ENCODE data around the gene NKX1-1.

The NKX1-1 gene

DNA sequence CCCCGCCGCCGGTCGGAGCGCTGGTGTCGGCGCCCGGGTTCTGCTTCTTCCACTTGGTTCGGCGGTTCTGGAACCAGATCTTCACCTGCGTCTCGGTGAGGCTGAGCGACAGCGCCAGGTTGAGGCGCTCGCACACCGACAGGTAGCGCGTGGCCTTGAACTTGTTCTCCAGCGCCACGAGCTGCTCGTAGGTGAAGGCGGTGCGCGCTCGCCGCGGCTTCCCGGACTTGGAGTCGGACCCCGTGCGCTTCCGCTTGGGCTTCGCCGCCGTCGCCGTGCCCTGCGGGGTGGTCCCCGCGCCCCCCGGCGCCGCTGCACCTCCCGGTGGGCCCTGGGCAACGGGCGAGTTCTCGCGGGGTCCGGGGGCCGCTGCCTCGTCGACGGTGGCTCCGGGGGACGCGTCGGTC is 3.1 kb downstream of the NKX1-1 start:
- no peaks in the 10 kb centered on the region for H3K9me3 ChIP-seq (ENCODE audit: control insufficient read depth in 2 of 2, low read length in 2 of 2)
- H3K9ac ChIP-seq (ENCODE audit: low read length in 2 of 2): no peak overlapping the region
- no peak overlapping the region for H3K27ac ChIP-seq (ENCODE audit: low read length)
- no peaks in the 10 kb centered on the region for H3K36me3 ChIP-seq (ENCODE audit: control insufficient read depth in 2 of 2, insufficient read depth in 2 of 2, low read length in 2 of 2)
- H3K4me1 ChIP-seq (ENCODE audit: control insufficient read depth, insufficient read depth, low read length): peaks cover 20% of the 10 kb centered on the region
- no peak overlapping the region for H3K4me3 ChIP-seq (ENCODE audit: low read length in 2 of 2)
- H3K27me3 ChIP-seq (ENCODE audit: control insufficient read depth in 1 of 2, insufficient read depth in 2 of 2, low read length in 2 of 2): peaks cover 27 to 75% of the 10 kb centered on the region in 2 donors

DNA sequence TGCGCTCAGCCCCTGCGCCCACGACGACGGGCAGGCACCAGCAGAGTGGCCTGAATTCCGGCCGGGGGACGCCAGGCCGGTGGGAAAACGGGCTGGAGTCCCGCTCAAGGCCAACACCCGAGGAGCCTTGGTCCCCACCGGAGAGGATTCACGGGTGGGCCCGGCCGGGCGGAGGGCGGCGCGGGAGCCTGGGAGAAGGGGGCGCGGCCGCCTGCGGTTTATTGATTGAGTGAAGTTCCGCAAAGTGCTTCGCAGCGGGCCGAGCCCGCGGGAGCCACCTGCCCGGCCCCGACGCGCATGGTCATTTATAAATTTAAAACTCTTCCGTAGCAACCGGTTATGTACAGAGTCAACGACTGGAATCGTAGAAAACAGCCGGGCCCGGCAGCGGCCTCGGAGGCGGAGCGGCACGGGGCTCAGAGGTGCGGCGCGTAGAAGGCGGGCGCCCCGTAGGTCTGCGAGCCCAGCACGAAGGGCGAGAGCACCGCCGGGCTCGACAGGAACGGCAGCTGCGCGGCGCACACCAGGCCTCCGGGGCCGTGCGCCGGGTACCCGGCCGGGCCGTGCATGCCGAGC is 3.6 kb downstream of the NKX1-1 start:
- Histone ChIP-seq H3K36me3 (ENCODE audit: control insufficient read depth in 2 of 2, insufficient read depth in 2 of 2, low read length in 2 of 2) (no peaks in the 10 kb centered on the region), H3K9ac (ENCODE audit: low read length in 2 of 2) (no peak overlapping the region), H3K27me3 (ENCODE audit: control insufficient read depth in 1 of 2, insufficient read depth in 2 of 2, low read length in 2 of 2) (peaks cover 25 to 71% of the 10 kb centered on the region in 2 donors), H3K27ac (ENCODE audit: low read length) (no peak overlapping the region), H3K4me3 (ENCODE audit: low read length in 2 of 2) (no peak overlapping the region), H3K4me1 (ENCODE audit: control insufficient read depth, insufficient read depth, low read length) (peaks cover 20% of the 10 kb centered on the region), H3K9me3 (ENCODE audit: control insufficient read depth in 2 of 2, low read length in 2 of 2) (no peaks in the 10 kb centered on the region)

DNA sequence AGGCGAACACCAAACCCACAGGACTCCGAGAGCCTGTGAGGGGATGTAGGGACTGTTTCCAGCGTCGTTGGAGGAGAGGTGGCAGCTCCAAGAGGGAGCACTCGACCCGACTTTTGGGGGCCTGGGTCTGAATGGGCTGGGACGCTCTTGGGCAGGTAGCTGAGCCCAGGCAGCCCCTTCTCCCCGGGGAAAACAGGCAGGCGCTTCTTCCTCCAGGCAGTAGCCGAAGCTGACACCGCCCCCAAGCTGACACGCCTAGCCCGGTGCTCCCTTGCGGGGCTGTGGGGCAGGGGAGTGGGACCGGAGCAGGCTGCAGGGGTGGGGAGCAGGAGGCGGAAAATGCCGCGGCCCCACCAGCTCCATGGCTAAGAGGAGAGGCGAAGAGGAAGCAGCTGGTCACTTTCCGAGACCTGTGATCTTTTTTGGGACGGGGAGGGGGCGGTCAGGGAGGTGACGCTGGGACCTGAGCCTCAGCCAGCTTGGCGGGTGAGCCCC is 4.2 kb downstream of the NKX1-1 start:
- H3K27me3 ChIP-seq (ENCODE audit: control insufficient read depth in 1 of 2, insufficient read depth in 2 of 2, low read length in 2 of 2): peaks cover 21 to 65% of the 10 kb centered on the region in 2 donors
- no peak overlapping the region for H3K9ac ChIP-seq (ENCODE audit: low read length in 2 of 2)
- H3K36me3 ChIP-seq (ENCODE audit: control insufficient read depth in 2 of 2, insufficient read depth in 2 of 2, low read length in 2 of 2): no peaks in the 10 kb centered on the region
- peaks cover 18% of the 10 kb centered on the region for H3K4me1 ChIP-seq (ENCODE audit: control insufficient read depth, insufficient read depth, low read length)
- no peak overlapping the region for H3K4me3 ChIP-seq (ENCODE audit: low read length in 2 of 2)
- no peak overlapping the region for H3K27ac ChIP-seq (ENCODE audit: low read length)
- H3K9me3 ChIP-seq (ENCODE audit: control insufficient read depth in 2 of 2, low read length in 2 of 2): no peaks in the 10 kb centered on the region

- H3K36me3 ChIP-seq (ENCODE audit: control insufficient read depth in 2 of 2, insufficient read depth in 2 of 2, low read length in 2 of 2): no peaks in the 10 kb centered on the region
- H3K4me1 ChIP-seq (ENCODE audit: control insufficient read depth, insufficient read depth, low read length): peaks cover 14% of the 10 kb centered on the region
- H3K9me3 ChIP-seq (ENCODE audit: control insufficient read depth in 2 of 2, low read length in 2 of 2): no peaks in the 10 kb centered on the region
- H3K27ac ChIP-seq (ENCODE audit: low read length): no peak overlapping the region
- H3K9ac ChIP-seq (ENCODE audit: low read length in 2 of 2): no peak overlapping the region
- H3K27me3 ChIP-seq (ENCODE audit: control insufficient read depth in 1 of 2, insufficient read depth in 2 of 2, low read length in 2 of 2): peaks cover 19 to 60% of the 10 kb centered on the region in 2 donors
- no peak overlapping the region for H3K4me3 ChIP-seq (ENCODE audit: low read length in 2 of 2)
Measured at GRCh38 chr4:1401409-1402020, 4.7 kb downstream of the NKX1-1 start.

DNA sequence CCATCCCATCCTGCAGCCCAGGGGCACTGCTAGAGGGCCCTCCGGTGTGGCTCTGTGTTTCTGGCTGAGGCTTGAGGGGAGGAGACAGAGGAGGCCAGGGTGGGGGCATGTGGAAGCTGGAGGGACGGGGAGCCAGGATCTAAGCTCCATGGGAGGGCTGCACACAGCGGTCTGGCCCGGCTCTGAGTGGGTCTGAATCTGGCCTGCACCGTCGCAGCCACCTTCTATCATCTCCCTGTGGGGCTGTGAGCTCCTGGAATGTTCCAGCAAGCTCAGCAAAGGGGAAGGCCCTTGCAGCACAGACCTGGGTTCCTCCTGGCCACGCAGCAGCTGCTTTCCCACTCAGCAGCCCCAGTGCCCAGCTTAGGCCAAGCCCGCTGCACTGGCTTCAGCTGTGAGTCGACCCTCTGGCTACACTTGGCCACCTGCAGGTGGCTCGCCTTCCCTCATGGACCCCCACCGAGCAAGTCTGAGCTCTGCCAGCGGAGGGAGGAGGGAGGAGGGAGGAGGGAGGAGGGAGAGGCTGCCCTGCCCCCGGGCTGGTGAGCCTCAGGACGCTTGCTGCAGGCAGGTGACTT is 5.3 kb downstream of the NKX1-1 start:
- peaks cover 14% of the 10 kb centered on the region for H3K4me1 ChIP-seq (ENCODE audit: control insufficient read depth, insufficient read depth, low read length)
- no peaks in the 10 kb centered on the region for H3K9me3 ChIP-seq (ENCODE audit: control insufficient read depth in 2 of 2, low read length in 2 of 2)
- no peaks in the 10 kb centered on the region for H3K36me3 ChIP-seq (ENCODE audit: control insufficient read depth in 2 of 2, insufficient read depth in 2 of 2, low read length in 2 of 2)
- no peak overlapping the region for H3K9ac ChIP-seq (ENCODE audit: low read length in 2 of 2)
- H3K27ac ChIP-seq (ENCODE audit: low read length): no peak overlapping the region
- peaks cover 19 to 56% of the 10 kb centered on the region in 2 donors for H3K27me3 ChIP-seq (ENCODE audit: control insufficient read depth in 1 of 2, insufficient read depth in 2 of 2, low read length in 2 of 2)
- H3K4me3 ChIP-seq (ENCODE audit: low read length in 2 of 2): no peak overlapping the region

DNA sequence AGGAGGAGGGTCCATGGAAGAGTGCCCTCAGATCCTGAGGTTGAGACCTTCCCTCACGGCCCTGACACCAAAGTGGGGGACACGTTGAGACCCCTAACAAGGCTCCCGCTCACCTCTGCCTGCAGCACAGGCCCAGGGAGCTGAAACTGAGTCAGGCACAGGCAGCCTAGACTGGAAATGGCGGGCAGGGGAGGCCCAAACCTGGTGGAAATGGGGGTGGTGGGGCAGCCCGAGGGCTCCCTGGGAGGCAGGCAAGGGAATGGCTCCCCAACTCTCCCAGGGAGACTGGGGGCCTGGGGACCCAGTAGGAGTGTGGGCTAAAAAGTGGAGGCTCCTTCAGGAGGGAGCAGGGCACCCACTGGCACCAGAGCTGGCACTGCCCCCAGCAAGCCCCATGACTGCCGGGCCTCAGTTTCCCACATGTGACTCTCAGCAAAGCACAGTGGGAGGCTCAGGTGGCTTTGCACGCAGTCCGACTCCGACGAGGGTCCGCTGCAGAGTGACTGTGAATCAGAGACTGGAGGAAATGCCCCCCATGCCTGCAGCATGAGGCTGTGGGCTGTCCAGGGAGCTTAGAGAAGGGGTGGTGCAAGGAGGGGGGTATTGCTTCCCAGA is 5.9 kb downstream of the NKX1-1 start:
- Histone ChIP-seq H3K36me3 (ENCODE audit: control insufficient read depth in 2 of 2, insufficient read depth in 2 of 2, low read length in 2 of 2) (peaks cover 0 to 2% of the 10 kb centered on the region in 2 donors), H3K9me3 (ENCODE audit: control insufficient read depth in 2 of 2, low read length in 2 of 2) (no peaks in the 10 kb centered on the region), H3K27me3 (ENCODE audit: control insufficient read depth in 1 of 2, insufficient read depth in 2 of 2, low read length in 2 of 2) (peaks cover 19 to 50% of the 10 kb centered on the region in 2 donors), H3K9ac (ENCODE audit: low read length in 2 of 2) (no peak overlapping the region), H3K4me1 (ENCODE audit: control insufficient read depth, insufficient read depth, low read length) (peaks cover 14% of the 10 kb centered on the region), H3K27ac (ENCODE audit: low read length) (no peak overlapping the region), H3K4me3 (ENCODE audit: low read length in 2 of 2) (no peak overlapping the region)

DNA sequence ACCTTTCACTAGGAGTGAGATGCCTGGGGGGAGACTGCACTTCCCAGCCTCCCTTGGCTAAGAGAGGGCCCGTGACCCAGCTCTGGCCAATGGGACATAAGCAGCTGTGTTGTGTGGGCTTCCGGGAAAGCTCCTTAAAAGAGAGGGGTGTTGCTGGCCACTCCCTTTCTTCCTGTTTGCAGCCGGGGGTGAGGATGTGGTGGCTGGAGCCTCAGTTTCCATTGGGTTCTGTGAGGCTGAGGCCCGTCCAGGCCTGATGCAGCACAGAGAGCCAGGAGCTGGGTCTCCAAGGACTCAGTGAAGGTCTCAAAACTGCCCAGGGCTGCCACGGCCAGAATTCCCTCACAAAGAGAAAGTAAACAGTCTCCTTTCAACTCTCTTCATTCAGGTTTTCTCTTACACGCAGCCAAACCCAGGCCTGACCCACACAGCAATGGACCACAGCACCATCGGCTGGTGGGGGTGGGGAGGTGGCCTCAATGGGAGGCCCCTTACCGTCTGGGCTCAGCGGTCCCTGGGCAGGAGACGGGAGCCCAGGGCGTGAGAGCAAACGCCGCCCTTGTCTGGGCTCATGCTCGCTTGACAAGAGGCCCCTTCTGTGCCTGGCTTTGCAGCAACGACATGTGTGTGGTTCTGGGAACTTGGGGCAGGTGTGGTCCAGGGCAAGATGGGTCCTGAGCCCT is 6.6 kb downstream of the NKX1-1 start:
- H3K9ac ChIP-seq (ENCODE audit: low read length in 2 of 2): no peak overlapping the region
- H3K9me3 ChIP-seq (ENCODE audit: control insufficient read depth in 2 of 2, low read length in 2 of 2): no peaks in the 10 kb centered on the region
- no peak overlapping the region for H3K27ac ChIP-seq (ENCODE audit: low read length)
- no peak overlapping the region for H3K4me3 ChIP-seq (ENCODE audit: low read length in 2 of 2)
- peaks cover 19 to 43% of the 10 kb centered on the region in 2 donors for H3K27me3 ChIP-seq (ENCODE audit: control insufficient read depth in 1 of 2, insufficient read depth in 2 of 2, low read length in 2 of 2)
- H3K36me3 ChIP-seq (ENCODE audit: control insufficient read depth in 2 of 2, insufficient read depth in 2 of 2, low read length in 2 of 2): peaks cover 0 to 2% of the 10 kb centered on the region in 2 donors
- peaks cover 14% of the 10 kb centered on the region for H3K4me1 ChIP-seq (ENCODE audit: control insufficient read depth, insufficient read depth, low read length)

- no peak overlapping the region for H3K4me3 ChIP-seq (ENCODE audit: low read length in 2 of 2)
Measured at GRCh38 chr4:1398681-1399507, 7.3 kb downstream of the NKX1-1 start.

GRCh38 chr4:1396806-1397455 is 9.3 kb downstream of the NKX1-1 start:
- Histone ChIP-seq H3K9me3 (ENCODE audit: control insufficient read depth in 2 of 2, low read length in 2 of 2) (peaks cover 0 to 4% of the 10 kb centered on the region in 2 donors), H3K27me3 (ENCODE audit: control insufficient read depth in 1 of 2, insufficient read depth in 2 of 2, low read length in 2 of 2) (peaks cover 14 to 17% of the 10 kb centered on the region in 2 donors), H3K4me1 (ENCODE audit: control insufficient read depth, insufficient read depth, low read length) (no peaks in the 10 kb centered on the region), H3K36me3 (ENCODE audit: control insufficient read depth in 2 of 2, insufficient read depth in 2 of 2, low read length in 2 of 2) (peaks cover 6 to 14% of the 10 kb centered on the region in 2 donors), H3K4me3 (ENCODE audit: low read length in 2 of 2) (no peak overlapping the region), H3K27ac (ENCODE audit: low read length) (no peak overlapping the region), H3K9ac (ENCODE audit: low read length in 2 of 2) (no peak overlapping the region)

More at GRCh38 chr4:1398681-1399507, 7.3 kb downstream of the NKX1-1 start:
- Histone ChIP-seq H3K27ac (ENCODE audit: low read length) (no peak overlapping the region), H3K9me3 (ENCODE audit: control insufficient read depth in 2 of 2, low read length in 2 of 2) (peaks cover 0 to 1% of the 10 kb centered on the region in 2 donors), H3K9ac (ENCODE audit: low read length in 2 of 2) (no peak overlapping the region), H3K4me1 (ENCODE audit: control insufficient read depth, insufficient read depth, low read length) (peaks cover 8% of the 10 kb centered on the region), H3K36me3 (ENCODE audit: control insufficient read depth in 2 of 2, insufficient read depth in 2 of 2, low read length in 2 of 2) (peaks cover 2 to 5% of the 10 kb centered on the region in 2 donors), H3K27me3 (ENCODE audit: control insufficient read depth in 1 of 2, insufficient read depth in 2 of 2, low read length in 2 of 2) (peaks cover 14 to 36% of the 10 kb centered on the region in 2 donors)
